GM23248 (cell line): ENCODE results near the gene PPP1R1B.

Experiments used
- EZH2 ChIP-seq: fragments of 200-600 bp; sonication (generic); IDR thresholded peaks from 2 replicates; pipeline ENCODE4 v1.6.1; 2018; ENCODE audit warnings: antibody characterized with exemption, mild to moderate bottlenecking; ENCODE audit not compliant: insufficient read depth, poor library complexity, severe bottlenecking
- EZH2phosphoT487 ChIP-seq: fragments of 200-600 bp; sonication (generic); IDR thresholded peaks from 2 replicates; pipeline ENCODE4 v1.6.1; 2018; ENCODE audit warnings: antibody characterized with exemption, moderate library complexity, mild to moderate bottlenecking, low read depth; ENCODE audit not compliant: insufficient read depth

- no peak for TF ChIP-seq EZH2
- no peak for TF ChIP-seq EZH2phosphoT487
These were observed 30.7 kb upstream of the PPP1R1B start for GRCh38 chr17:39595928-39596510.
